HCT116 (cell line): ENCODE measurements around the gene MICAL3. TPM values are rescaled to one million over a fixed set of nuclear protein-coding genes. Genes with fewer than 3 reads are reported as not detected.

Experiments used
- ATAC-seq: fragments of 200-7000 bp; cut with Tn5 transposase; 2 replicates; pipeline ENCODE4 v1.9.1; 2020; ENCODE audit warnings: mild to moderate bottlenecking, moderate library complexity
- BruUV-seq: library from RNA; stranded (reverse); fragments of 400-500 nt; replicated peaks from 2 replicates; lab custom pipeline; 2021; lab: Mats Ljungman, UMichigan
- CTCF ChIA-PET: fragments of 300-600 bp; sonication (Branson Sonifier 250); formaldehyde crosslinking; loops from one replicate; lab custom pipeline; 2021; ENCODE audit warnings: antibody characterized with exemption; lab: Charles Lee
- POLR2A ChIA-PET: fragments of 300-600, 350-600 bp; sonication (Branson Sonifier 250); formaldehyde crosslinking; loops from one replicate; lab custom pipeline; 2021; ENCODE audit warnings: antibody characterized with exemption; lab: Charles Lee
- RAD21 ChIA-PET, 2 experiments: fragments of 300-600 bp; sonication (Branson Sonifier 250); formaldehyde crosslinking; loops; one replicate each; lab custom pipeline; 2023; ENCODE audit warnings: low total read pairs in 2 of 2; ENCODE audit not compliant: uncharacterized antibody in 2 of 2, unreplicated experiment in 2 of 2, low non-redundant PET in 1 of 2; lab: Charles Lee
- DNase-seq: peaks from one replicate; pipeline ENCODE4 v3.0.0-alpha.2; 2010; ENCODE audit warnings: low read depth, low spot score
- H2AFZ ChIP-seq: fragments of 200-600 bp; shearing (Covaris generic), sonication (generic); 2 replicates; pipeline ENCODE4 v1.6.1; 2017; ENCODE audit warnings: low read depth, mixed run types, mixed read lengths, antibody characterized with exemption, low read length; ENCODE audit not compliant: poor library complexity, severe bottlenecking
- H3K27ac ChIP-seq: 2 replicates; pipeline ENCODE4 v1.5.1; 2012; ENCODE audit warnings: low read depth, low read length
- H3K27me3 ChIP-seq: fragments of 200-600 bp; sonication (generic); 2 replicates; pipeline ENCODE4 v1.6.1; 2016; ENCODE audit warnings: mixed run types, low read length, mixed read lengths; ENCODE audit not compliant: insufficient read depth
- H3K36me3 ChIP-seq, 2 experiments: fragments of 200-500 bp in 1 of 2; fragments of 200-600 bp in 1 of 2; sonication (Bioruptor generic) in 1 of 2; sonication (generic) in 1 of 2; 2 replicates each; pipeline versions ENCODE4 v1.5.1 to v1.6.1; 2014 to 2016; ENCODE audit warnings: low read length in 2 of 2, inconsistent platforms in 1 of 2, mixed read lengths in 1 of 2, mixed run types in 1 of 2; ENCODE audit not compliant: insufficient read depth in 2 of 2, control insufficient read depth in 1 of 2
- H3K4me1 ChIP-seq, 2 experiments: fragments of 200-600 bp in 1 of 2; sonication (generic) in 1 of 2; 2 replicates each; pipeline versions ENCODE4 v1.5.1 to v1.6.1; 2012 to 2017; ENCODE audit warnings: low read length in 2 of 2, inconsistent platforms in 1 of 2, mild to moderate bottlenecking in 1 of 2, mixed read lengths in 1 of 2, mixed run types in 1 of 2, moderate library complexity in 1 of 2; ENCODE audit not compliant: insufficient read depth in 2 of 2, control insufficient read depth in 1 of 2
- H3K4me2 ChIP-seq: fragments of 200-600 bp; sonication (generic); 2 replicates; pipeline ENCODE4 v1.6.1; 2017; ENCODE audit warnings: mixed run types, low read length, mixed read lengths
- H3K4me3 ChIP-seq, 2 experiments: fragments of 200-600 bp in 1 of 2; sonication (generic) in 1 of 2; replicated peaks in 1 of 2; 2 replicates each; pipeline ENCODE4 v1.5.1; 2011 to 2016; ENCODE audit warnings: low read length in 2 of 2, control low read depth in 1 of 2, low read depth in 1 of 2, mild to moderate bottlenecking in 1 of 2, mixed read lengths in 1 of 2, mixed run types in 1 of 2
- H3K79me2 ChIP-seq: fragments of 200-600 bp; sonication (generic); 2 replicates; pipeline ENCODE4 v1.6.1; 2017; ENCODE audit warnings: mild to moderate bottlenecking, mixed run types, low read length, moderate library complexity, mixed read lengths; ENCODE audit not compliant: insufficient read depth
- H3K9ac ChIP-seq: fragments of 200-600 bp; sonication (generic); 2 replicates; pipeline ENCODE4 v1.6.1; 2016; ENCODE audit warnings: low read length, mixed read lengths
- H3K9me2 ChIP-seq: fragments of 200-600 bp; sonication (generic), shearing (Covaris generic); 2 replicates; pipeline ENCODE4 v1.6.1; 2017; ENCODE audit warnings: mixed run types, mild to moderate bottlenecking, moderate library complexity; ENCODE audit not compliant: insufficient read depth
- H3K9me3 ChIP-seq, 2 experiments: fragments of 200-500 bp in 1 of 2; fragments of 200-600 bp in 1 of 2; sonication (Bioruptor generic) in 1 of 2; sonication (generic) in 1 of 2; 2 replicates each; pipeline ENCODE4 v1.6.1; 2014 to 2017; ENCODE audit warnings: low read length in 2 of 2, mixed read lengths in 2 of 2, inconsistent platforms in 1 of 2, low read depth in 1 of 2, mild to moderate bottlenecking in 1 of 2, mixed run types in 1 of 2, moderate library complexity in 1 of 2; ENCODE audit not compliant: control insufficient read depth in 1 of 2, insufficient read depth in 1 of 2
- H4K20me1 ChIP-seq: fragments of 200-600 bp; sonication (generic), shearing (Covaris generic); 2 replicates; pipeline ENCODE4 v1.6.1; 2017; ENCODE audit warnings: mixed run types, mild to moderate bottlenecking, moderate library complexity; ENCODE audit not compliant: insufficient read depth
- ATF3 ChIP-seq: IDR thresholded peaks from 2 replicates; pipeline ENCODE4 v1.6.1; 2012
- CBX3 ChIP-seq: IDR thresholded peaks from 2 replicates; pipeline ENCODE4 v1.6.1; 2012; ENCODE audit warnings: low read depth
- EGR1 ChIP-seq: IDR thresholded peaks from 2 replicates; pipeline ENCODE4 v1.6.1; 2012; ENCODE audit warnings: low read depth
- EZH2phosphoT487 ChIP-seq: fragments of 200-600 bp; IDR thresholded peaks from 2 replicates; pipeline ENCODE4 v1.6.1; 2018; ENCODE audit warnings: antibody characterized with exemption, borderline replicate concordance
- FOSL1 ChIP-seq: IDR thresholded peaks from 2 replicates; pipeline ENCODE4 v1.6.1; 2012; ENCODE audit warnings: low read depth
- POLR2A ChIP-seq: IDR thresholded peaks from 2 replicates; pipeline ENCODE4 v1.7.0; 2011; ENCODE audit warnings: borderline replicate concordance; ENCODE audit not compliant: insufficient read depth, insufficient read length; ENCODE audit errors: extremely low read depth
- POLR2AphosphoS5 ChIP-seq: IDR thresholded peaks from 2 replicates; pipeline ENCODE4 v1.6.1; 2011; ENCODE audit warnings: mild to moderate bottlenecking, low read depth, low read length, moderate library complexity
- RAD21 ChIP-seq: IDR thresholded peaks from 2 replicates; pipeline ENCODE4 v1.6.1; 2012; ENCODE audit warnings: low read depth, mild to moderate bottlenecking
- REST ChIP-seq: IDR thresholded peaks from 2 replicates; pipeline ENCODE4 v1.6.1; 2012; ENCODE audit warnings: low read depth
- SIN3A ChIP-seq: IDR thresholded peaks from 2 replicates; pipeline ENCODE4 v1.6.1; 2012; ENCODE audit warnings: low read depth
- SP1 ChIP-seq: IDR thresholded peaks from 2 replicates; pipeline ENCODE4 v1.6.1; 2012; ENCODE audit warnings: low read depth
- SRF ChIP-seq: IDR thresholded peaks from 2 replicates; pipeline ENCODE4 v1.6.1; 2012; ENCODE audit warnings: low read depth
- TCF7L2 ChIP-seq: IDR thresholded peaks from 2 replicates; pipeline ENCODE4 v1.7.0; 2011; ENCODE audit warnings: borderline replicate concordance, inconsistent platforms; ENCODE audit not compliant: insufficient read depth, insufficient read length; ENCODE audit errors: extremely low read depth
- YY1 ChIP-seq: IDR thresholded peaks from 2 replicates; pipeline ENCODE4 v1.6.1; 2011; ENCODE audit warnings: low read length, low read depth, moderate library complexity, mild to moderate bottlenecking; ENCODE audit not compliant: insufficient replicate concordance; ENCODE audit errors: extremely low read depth
- intact Hi-C: fragments of 100-400 bp; cut with micrococcal nuclease; formaldehyde crosslinking; loops from 2 replicates; pipeline ENCODE4 v1.10.0; 2022
- total RNA-seq: library from RNA; stranded (reverse); gene quantifications from one replicate; pipeline ENCODE4 v1.2.1, GENCODE V29; 2021; ENCODE audit not compliant: unreplicated experiment
- TF ChIP-seq, protein P1 (sequence below): IDR thresholded peaks from 2 replicates; pipeline ENCODE4 v1.6.1; 2012
- TF ChIP-seq, protein P2 (sequence below), 3 experiments: fragments of 200-600 bp in 1 of 3; sonication (generic) in 1 of 3; IDR thresholded peaks in 2 of 3; conservative IDR thresholded peaks in 1 of 3; 2 replicates each; pipeline ENCODE4 v1.5.1; 2012 to 2017; ENCODE audit warnings: low read depth in 2 of 3, low read length in 2 of 3, antibody characterized with exemption in 1 of 3, borderline replicate concordance in 1 of 3, control low read depth in 1 of 3, mild to moderate bottlenecking in 1 of 3, mixed read lengths in 1 of 3, mixed run types in 1 of 3, moderate library complexity in 1 of 3; ENCODE audit not compliant: insufficient read depth in 1 of 3

Gene MICAL3
- total RNA-seq, 1 experiment from 2014 or later = 30.8 TPM

GRCh38 chr22:17761138-17761488 is 263.2 kb downstream of the MICAL3 start (continued):
- TF ChIP-seq ATF3 (no peak), POLR2A (no peak), SP1 (no peak), POLR2AphosphoS5 (no peak), SRF (no peak), CBX3 (no peak)
- TF ChIP-seq, protein P1, sequence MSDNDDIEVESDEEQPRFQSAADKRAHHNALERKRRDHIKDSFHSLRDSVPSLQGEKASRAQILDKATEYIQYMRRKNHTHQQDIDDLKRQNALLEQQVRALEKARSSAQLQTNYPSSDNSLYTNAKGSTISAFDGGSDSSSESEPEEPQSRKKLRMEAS = no peak
- TF ChIP-seq, protein P2, sequence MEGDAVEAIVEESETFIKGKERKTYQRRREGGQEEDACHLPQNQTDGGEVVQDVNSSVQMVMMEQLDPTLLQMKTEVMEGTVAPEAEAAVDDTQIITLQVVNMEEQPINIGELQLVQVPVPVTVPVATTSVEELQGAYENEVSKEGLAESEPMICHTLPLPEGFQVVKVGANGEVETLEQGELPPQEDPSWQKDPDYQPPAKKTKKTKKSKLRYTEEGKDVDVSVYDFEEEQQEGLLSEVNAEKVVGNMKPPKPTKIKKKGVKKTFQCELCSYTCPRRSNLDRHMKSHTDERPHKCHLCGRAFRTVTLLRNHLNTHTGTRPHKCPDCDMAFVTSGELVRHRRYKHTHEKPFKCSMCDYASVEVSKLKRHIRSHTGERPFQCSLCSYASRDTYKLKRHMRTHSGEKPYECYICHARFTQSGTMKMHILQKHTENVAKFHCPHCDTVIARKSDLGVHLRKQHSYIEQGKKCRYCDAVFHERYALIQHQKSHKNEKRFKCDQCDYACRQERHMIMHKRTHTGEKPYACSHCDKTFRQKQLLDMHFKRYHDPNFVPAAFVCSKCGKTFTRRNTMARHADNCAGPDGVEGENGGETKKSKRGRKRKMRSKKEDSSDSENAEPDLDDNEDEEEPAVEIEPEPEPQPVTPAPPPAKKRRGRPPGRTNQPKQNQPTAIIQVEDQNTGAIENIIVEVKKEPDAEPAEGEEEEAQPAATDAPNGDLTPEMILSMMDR (IDR thresholded peaks at IDR 0.05 in 2 of 3, conservative IDR thresholded peaks at IDR 0.05 in 1 of 3; ENCODE audit: borderline replicate concordance in 1 of 3, insufficient read depth in 1 of 3, low read depth in 2 of 3, low read length in 2 of 3) = no peak

- ChIA-PET RAD21 (no interaction called here), POLR2A (no interaction called here), CTCF (interaction anchor here (1.2 to 1.4 kb wide), 2 partner anchors 30 to 32 kb away, joined by 6 to 12 read pairs; no protein-coding TSS in a partner anchor)
- no TSS peak for BruUV-seq
- no peak overlapping the region for H3K4me3 ChIP-seq
- no peaks in the 10 kb centered on the region for H3K9me3 ChIP-seq
- H3K27ac ChIP-seq = no peak overlapping the region
- no peaks in the 10 kb centered on the region for H4K20me1 ChIP-seq
- peaks cover 11% of the 10 kb centered on the region for H3K79me2 ChIP-seq
- H3K36me3 ChIP-seq = no peaks in the 10 kb centered on the region
- H2AFZ ChIP-seq = no peak overlapping the region
- no peak overlapping the region for H3K4me2 ChIP-seq
- peak; percentile 72 for ATAC-seq
- no peak overlapping the region for H3K9ac ChIP-seq
- H3K9me2 ChIP-seq = no peaks in the 10 kb centered on the region
- H3K27me3 ChIP-seq = no peaks in the 10 kb centered on the region
- intact Hi-C loops = no loop called here
- H3K4me1 ChIP-seq = peaks cover 0 to 10% of the 10 kb centered on the region in 2 experiments; a peak in 1 of 4 replicates
- DNase-seq = no peak
- TF ChIP-seq FOSL1 (no peak), RAD21 (peak; percentile 43; the same call in 1 of the 2 replicates), EZH2phosphoT487 (no peak), EGR1 (no peak), TCF7L2 (no peak), SIN3A (no peak), YY1 (no peak), REST (no peak)
- TF ChIP-seq, protein P2 (IDR thresholded peaks at IDR 0.05 in 2 of 3, conservative IDR thresholded peaks at IDR 0.05 in 1 of 3; ENCODE audit: borderline replicate concordance in 1 of 3, insufficient read depth in 1 of 3, low read depth in 2 of 3, low read length in 2 of 3) = peak in 2 of 3 experiments; percentile 45 to 48; a peak in 3 of 6 replicates
- TF ChIP-seq, protein P1 = no peak
Measured at GRCh38 chr22:17754233-17754925, 270.0 kb downstream of the MICAL3 start.
